ENCODE results near the gene SV2B.

- TF ChIP-seq, protein P1, sequence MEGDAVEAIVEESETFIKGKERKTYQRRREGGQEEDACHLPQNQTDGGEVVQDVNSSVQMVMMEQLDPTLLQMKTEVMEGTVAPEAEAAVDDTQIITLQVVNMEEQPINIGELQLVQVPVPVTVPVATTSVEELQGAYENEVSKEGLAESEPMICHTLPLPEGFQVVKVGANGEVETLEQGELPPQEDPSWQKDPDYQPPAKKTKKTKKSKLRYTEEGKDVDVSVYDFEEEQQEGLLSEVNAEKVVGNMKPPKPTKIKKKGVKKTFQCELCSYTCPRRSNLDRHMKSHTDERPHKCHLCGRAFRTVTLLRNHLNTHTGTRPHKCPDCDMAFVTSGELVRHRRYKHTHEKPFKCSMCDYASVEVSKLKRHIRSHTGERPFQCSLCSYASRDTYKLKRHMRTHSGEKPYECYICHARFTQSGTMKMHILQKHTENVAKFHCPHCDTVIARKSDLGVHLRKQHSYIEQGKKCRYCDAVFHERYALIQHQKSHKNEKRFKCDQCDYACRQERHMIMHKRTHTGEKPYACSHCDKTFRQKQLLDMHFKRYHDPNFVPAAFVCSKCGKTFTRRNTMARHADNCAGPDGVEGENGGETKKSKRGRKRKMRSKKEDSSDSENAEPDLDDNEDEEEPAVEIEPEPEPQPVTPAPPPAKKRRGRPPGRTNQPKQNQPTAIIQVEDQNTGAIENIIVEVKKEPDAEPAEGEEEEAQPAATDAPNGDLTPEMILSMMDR (IDR thresholded peaks at IDR 0.05): no peak
- no peak for TF ChIP-seq ZFX (IDR thresholded peaks at IDR 0.05; ENCODE audit: borderline replicate concordance)
These were observed 32.0 kb downstream of the SV2B start for GRCh38 chr15:91132079-91132478.

All from 22Rv1 (cell line).